Osteocyte (in vitro differentiated cells): ENCODE results near the gene FSTL4. TPM values are rescaled to one million over a fixed set of nuclear protein-coding genes. Genes with fewer than 3 reads are reported as not detected.

Experiments used
- DNase-seq: peaks from one replicate; pipeline ENCODE4 v3.0.0; 2021; ENCODE audit warnings: mixed read lengths; ENCODE audit not compliant: unreplicated experiment; ENCODE audit errors: extremely low spot score
- H3K27ac Mint-ChIP-seq: one replicate; pipeline ENCODE4 v1.8.0; 2021; ENCODE audit warnings: mild to moderate bottlenecking, mixed read lengths; ENCODE audit not compliant: unreplicated experiment
- H3K27me3 Mint-ChIP-seq: one replicate; pipeline ENCODE4 v1.8.0; 2021; ENCODE audit warnings: mixed read lengths; ENCODE audit not compliant: unreplicated experiment
- H3K36me3 Mint-ChIP-seq: one replicate; pipeline ENCODE4 v1.8.0; 2021; ENCODE audit warnings: mixed read lengths; ENCODE audit not compliant: unreplicated experiment
- H3K4me1 Mint-ChIP-seq: one replicate; pipeline ENCODE4 v1.8.0; 2021; ENCODE audit warnings: mixed read lengths; ENCODE audit not compliant: unreplicated experiment
- H3K4me3 Mint-ChIP-seq: one replicate; pipeline ENCODE4 v1.8.0; 2021; ENCODE audit warnings: mild to moderate bottlenecking, moderate library complexity, mixed read lengths; ENCODE audit not compliant: unreplicated experiment
- H3K9me3 Mint-ChIP-seq: one replicate; pipeline ENCODE4 v1.8.0; 2021; ENCODE audit warnings: mixed read lengths; ENCODE audit not compliant: unreplicated experiment
- total RNA-seq: library from RNA; stranded (reverse); gene quantifications from 2 replicates; pipeline ENCODE4 v1.2.1, GENCODE V29; 2021
- TF ChIP-seq, protein P1 (sequence below): fragments of 200-600 bp; sonication (generic); IDR thresholded peaks from 2 replicates; pipeline ENCODE4 v1.5.0; 2021; ENCODE audit warnings: antibody characterized with exemption, mild to moderate bottlenecking, moderate library complexity

Gene FSTL4
- total RNA-seq, 1 donor from 2014 or later: not detected

DNA sequence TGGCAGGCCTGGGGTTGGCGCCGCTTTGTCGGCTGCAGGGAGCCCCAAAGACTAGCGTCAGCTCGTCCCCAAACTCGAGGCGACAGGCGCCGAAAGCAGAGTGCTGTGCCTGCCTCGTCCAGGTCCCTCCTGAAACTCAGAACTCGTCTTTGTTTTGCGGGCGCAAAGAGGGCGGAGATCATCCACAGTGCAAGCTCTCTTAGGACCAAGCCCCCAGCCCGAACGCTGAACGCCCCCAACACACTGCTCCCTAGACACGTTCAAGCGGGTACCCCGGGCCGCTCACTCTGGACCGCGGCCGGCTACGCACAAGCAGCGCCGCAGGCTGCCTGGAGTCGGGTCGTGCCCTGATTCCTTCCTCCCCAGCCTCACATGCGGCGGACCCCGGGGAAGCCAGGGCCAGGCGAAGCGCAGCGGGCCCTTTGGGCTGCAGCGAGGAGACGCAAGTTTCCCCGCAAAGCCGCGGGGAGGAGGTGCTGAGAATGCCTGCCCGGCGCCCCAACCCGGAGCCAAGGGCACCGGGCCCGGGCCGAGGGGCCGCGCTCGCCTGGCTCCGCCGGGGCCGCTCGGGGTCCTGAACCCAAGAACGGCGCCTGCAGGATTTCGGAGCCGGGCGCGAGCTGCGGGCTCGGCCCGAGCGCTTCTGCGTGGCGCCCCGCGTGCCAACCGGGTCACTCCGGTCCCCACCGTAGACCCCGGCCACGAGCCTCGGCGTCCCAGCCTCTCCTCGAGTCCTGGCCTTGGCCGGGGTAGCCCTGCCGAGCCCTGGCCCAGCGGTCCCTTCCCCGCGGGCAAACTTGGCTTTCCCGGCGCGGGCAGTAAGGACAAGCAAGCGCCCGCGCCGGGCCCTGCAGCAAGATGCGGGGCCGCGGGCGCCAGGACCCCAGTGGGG is 738 bp downstream of the FSTL4 start:
- H3K27ac Mint-ChIP-seq: no peak overlapping the region
- H3K9me3 Mint-ChIP-seq: no peaks in the 10 kb centered on the region
- H3K4me3 Mint-ChIP-seq: peak overlapping the region; percentile 41
- DNase-seq: peak; percentile 84
- TF ChIP-seq, protein P1, sequence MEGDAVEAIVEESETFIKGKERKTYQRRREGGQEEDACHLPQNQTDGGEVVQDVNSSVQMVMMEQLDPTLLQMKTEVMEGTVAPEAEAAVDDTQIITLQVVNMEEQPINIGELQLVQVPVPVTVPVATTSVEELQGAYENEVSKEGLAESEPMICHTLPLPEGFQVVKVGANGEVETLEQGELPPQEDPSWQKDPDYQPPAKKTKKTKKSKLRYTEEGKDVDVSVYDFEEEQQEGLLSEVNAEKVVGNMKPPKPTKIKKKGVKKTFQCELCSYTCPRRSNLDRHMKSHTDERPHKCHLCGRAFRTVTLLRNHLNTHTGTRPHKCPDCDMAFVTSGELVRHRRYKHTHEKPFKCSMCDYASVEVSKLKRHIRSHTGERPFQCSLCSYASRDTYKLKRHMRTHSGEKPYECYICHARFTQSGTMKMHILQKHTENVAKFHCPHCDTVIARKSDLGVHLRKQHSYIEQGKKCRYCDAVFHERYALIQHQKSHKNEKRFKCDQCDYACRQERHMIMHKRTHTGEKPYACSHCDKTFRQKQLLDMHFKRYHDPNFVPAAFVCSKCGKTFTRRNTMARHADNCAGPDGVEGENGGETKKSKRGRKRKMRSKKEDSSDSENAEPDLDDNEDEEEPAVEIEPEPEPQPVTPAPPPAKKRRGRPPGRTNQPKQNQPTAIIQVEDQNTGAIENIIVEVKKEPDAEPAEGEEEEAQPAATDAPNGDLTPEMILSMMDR: no peak
- peaks cover 12% of the 10 kb centered on the region for H3K4me1 Mint-ChIP-seq
- H3K36me3 Mint-ChIP-seq: no peaks in the 10 kb centered on the region
- H3K27me3 Mint-ChIP-seq: peaks cover 70% of the 10 kb centered on the region

DNA sequence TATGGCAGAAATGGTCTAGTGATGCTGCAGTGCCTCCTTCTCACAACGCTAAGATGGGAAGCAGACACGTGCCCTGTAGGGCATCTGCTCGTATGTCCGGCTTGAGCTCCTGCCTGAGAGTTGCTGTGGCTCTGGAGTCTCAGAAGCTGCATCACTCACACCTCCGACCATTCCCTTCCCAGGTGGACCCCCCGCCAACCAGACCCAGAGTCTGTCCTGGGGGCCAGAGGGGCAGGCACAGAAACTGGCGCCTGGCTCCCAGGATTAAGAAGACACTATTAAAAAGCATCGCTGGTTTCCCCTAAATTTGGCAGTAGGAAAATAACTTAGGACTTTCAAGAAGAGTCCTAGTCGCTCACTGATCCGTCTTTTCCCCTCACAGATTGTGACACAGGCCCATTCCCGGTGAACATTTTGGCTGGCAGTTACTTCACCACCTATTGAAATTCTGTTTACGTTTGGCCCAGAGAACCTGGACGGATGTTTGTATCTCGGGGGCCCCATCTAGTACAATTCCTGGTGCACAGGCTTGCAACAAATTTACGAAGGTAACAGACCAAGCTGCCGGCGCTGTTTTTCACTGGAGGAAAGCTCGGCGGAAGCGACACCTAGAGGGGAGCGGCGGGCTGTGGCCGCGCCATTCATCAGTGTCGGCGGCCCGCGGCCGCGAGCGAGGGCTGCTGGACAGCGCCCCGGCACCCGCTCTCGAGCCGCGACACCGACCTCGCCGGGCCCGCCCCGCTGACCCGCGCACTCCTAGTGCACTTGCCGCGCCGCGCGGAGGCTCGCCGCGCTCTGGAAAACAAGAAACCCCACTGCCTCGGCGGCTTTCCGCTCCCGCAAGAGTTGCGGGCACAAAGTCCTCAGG is 1.6 kb downstream of the FSTL4 start:
- H3K4me1 Mint-ChIP-seq: peaks cover 12% of the 10 kb centered on the region
- no peaks in the 10 kb centered on the region for H3K36me3 Mint-ChIP-seq
- DNase-seq: peak; percentile 85
- no peaks in the 10 kb centered on the region for H3K9me3 Mint-ChIP-seq
- TF ChIP-seq, protein P1: peak; percentile 62
- H3K27ac Mint-ChIP-seq: no peak overlapping the region
- peaks cover 68% of the 10 kb centered on the region for H3K27me3 Mint-ChIP-seq
- no peak overlapping the region for H3K4me3 Mint-ChIP-seq

DNA sequence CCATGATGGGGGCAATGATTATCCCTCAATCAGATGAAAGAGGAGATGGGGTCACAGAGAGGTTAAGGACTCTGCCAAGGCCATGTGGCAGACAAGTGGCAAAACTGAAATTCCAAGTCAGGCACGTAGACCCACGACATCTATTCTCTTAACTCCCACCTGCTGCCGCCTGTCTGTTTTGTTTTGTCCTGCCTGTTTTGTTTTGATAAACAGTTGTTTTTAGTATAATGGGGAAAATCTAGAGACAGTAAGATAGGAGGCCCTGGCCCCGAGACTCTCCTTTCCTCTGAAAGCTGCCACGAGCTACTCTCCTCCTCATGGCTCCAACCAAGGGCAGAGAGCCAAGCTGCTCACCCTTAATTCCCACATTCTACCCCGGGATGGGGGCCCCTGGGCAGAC is 4.9 kb downstream of the FSTL4 start:
- H3K4me1 Mint-ChIP-seq: peaks cover 7% of the 10 kb centered on the region
- peaks cover 50% of the 10 kb centered on the region for H3K27me3 Mint-ChIP-seq
- H3K9me3 Mint-ChIP-seq: no peaks in the 10 kb centered on the region
- DNase-seq: no peak
- TF ChIP-seq, protein P1: no peak
- H3K4me3 Mint-ChIP-seq: no peak overlapping the region
- H3K36me3 Mint-ChIP-seq: no peaks in the 10 kb centered on the region
- H3K27ac Mint-ChIP-seq: no peak overlapping the region

DNA sequence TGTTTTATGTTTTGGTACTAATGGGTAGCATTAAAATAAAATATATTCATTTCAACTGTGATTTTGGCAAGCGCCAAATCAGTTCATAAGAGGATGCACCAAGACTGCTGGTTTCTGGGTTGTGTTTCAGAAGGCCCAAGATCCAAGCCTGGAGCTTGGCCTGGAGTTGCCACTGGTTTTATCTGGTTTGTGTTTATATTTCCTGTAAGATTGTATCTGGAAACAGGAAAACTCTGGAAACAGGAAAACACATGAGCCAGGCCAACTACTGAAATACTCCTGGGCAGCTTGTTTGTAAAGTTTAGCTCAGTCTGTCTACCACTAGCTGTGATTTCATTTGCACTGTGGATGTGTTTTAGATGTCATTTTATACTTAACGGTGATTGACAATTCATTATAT is 5.5 kb downstream of the FSTL4 start:
- DNase-seq: no peak
- Mint-ChIP-seq H3K36me3 (no peaks in the 10 kb centered on the region), H3K4me1 (peaks cover 7% of the 10 kb centered on the region), H3K27me3 (peaks cover 52% of the 10 kb centered on the region), H3K27ac (no peak overlapping the region), H3K9me3 (no peaks in the 10 kb centered on the region), H3K4me3 (no peak overlapping the region)
- TF ChIP-seq, protein P1: no peak

DNA sequence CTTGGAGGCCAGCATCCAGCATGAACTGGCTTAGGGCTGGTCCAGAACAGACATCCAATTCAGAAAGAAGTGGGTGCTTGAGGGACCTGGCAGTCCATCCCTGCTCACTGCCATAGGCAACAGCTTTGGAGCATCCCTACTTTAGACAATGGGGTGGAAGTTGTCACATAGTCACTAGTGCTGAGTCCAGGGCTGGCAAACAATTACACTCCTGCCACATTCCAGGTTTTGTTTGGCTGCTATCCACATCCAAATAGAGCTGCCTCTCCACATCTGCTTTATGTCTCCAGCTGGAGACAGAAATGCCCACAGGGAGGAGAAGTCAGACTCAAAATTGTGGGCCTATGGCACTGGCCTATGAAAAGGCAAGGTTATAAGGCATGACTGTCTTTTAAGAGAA is 7.0 kb downstream of the FSTL4 start:
- no peaks in the 10 kb centered on the region for H3K9me3 Mint-ChIP-seq
- TF ChIP-seq, protein P1: no peak
- H3K4me1 Mint-ChIP-seq: no peaks in the 10 kb centered on the region
- H3K4me3 Mint-ChIP-seq: no peak overlapping the region
- H3K27me3 Mint-ChIP-seq: peaks cover 49% of the 10 kb centered on the region
- no peak overlapping the region for H3K27ac Mint-ChIP-seq
- H3K36me3 Mint-ChIP-seq: no peaks in the 10 kb centered on the region
- DNase-seq: no peak
